Body of pancreas (tissue), 4 donors: ENCODE data around the gene BBS10.

Experiments
- POLR2A ChIP-seq, 3 donors: fragments of 450-650 bp; IDR thresholded peaks; one replicate each; pipeline ENCODE4 v1.6.1; 2016; ENCODE audit warnings: antibody characterized with exemption in 3 of 3, mild to moderate bottlenecking in 2 of 3
- TF ChIP-seq, protein P1 (sequence below), 7 experiments: fragments of 450-650 bp in 4 of 7; fragments of 200-600 bp in 3 of 7; sonication (generic) in 3 of 7; IDR thresholded peaks; one replicate each; pipeline ENCODE4 v1.5.1; 2016 to 2019; ENCODE audit warnings: antibody characterized with exemption in 7 of 7

- TF ChIP-seq POLR2A (IDR thresholded peaks at IDR 0.05), result no peak
- TF ChIP-seq, protein P1, sequence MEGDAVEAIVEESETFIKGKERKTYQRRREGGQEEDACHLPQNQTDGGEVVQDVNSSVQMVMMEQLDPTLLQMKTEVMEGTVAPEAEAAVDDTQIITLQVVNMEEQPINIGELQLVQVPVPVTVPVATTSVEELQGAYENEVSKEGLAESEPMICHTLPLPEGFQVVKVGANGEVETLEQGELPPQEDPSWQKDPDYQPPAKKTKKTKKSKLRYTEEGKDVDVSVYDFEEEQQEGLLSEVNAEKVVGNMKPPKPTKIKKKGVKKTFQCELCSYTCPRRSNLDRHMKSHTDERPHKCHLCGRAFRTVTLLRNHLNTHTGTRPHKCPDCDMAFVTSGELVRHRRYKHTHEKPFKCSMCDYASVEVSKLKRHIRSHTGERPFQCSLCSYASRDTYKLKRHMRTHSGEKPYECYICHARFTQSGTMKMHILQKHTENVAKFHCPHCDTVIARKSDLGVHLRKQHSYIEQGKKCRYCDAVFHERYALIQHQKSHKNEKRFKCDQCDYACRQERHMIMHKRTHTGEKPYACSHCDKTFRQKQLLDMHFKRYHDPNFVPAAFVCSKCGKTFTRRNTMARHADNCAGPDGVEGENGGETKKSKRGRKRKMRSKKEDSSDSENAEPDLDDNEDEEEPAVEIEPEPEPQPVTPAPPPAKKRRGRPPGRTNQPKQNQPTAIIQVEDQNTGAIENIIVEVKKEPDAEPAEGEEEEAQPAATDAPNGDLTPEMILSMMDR (IDR thresholded peaks at IDR 0.05), result no peak
These were observed 47.9 kb downstream of the BBS10 start for GRCh38 chr12:76300297-76300665.
